ENCODE results near the gene SLU7. TPM values are rescaled to one million over a fixed set of nuclear protein-coding genes. Genes with fewer than 3 reads are reported as not detected.

SLU7 gene
- total RNA-seq, 1 experiment from 2014 or later, result 33.3 TPM

- Histone ChIP-seq H3K56ac (ENCODE audit: insufficient read length, low read depth, low read length) (no peak overlapping the region), H3K23ac (ENCODE audit: insufficient read length, low read depth, low read length) (no peak overlapping the region), H2BK20ac (ENCODE audit: low read depth, low read length, poor library complexity, severe bottlenecking) (no peak overlapping the region), H2BK120ac (ENCODE audit: low read depth, low read length, poor library complexity, severe bottlenecking) (no peak overlapping the region), H3K27ac (ENCODE audit: insufficient read length, low read depth, low read length) (no peak overlapping the region), H4K8ac (replicated peaks; ENCODE audit: insufficient read length, low read depth, low read length) (no peak overlapping the region), H3K4ac (ENCODE audit: low read depth, low read length) (no peak overlapping the region), H3K9me3 (ENCODE audit: control insufficient read depth, low read depth, low read length) (no peaks in the 10 kb centered on the region), H4K5ac (ENCODE audit: insufficient read length, low read depth, low read length) (no peak overlapping the region), H3K4me2 (ENCODE audit: insufficient read depth, insufficient read length, low read length) (no peak overlapping the region), H2BK15ac (ENCODE audit: low read depth, low read length) (no peak overlapping the region), H4K20me1 (ENCODE audit: control insufficient read depth, insufficient read depth, insufficient read length) (no peaks in the 10 kb centered on the region), H3K79me1 (ENCODE audit: insufficient read depth, low read depth, low read length, poor library complexity, severe bottlenecking) (no peaks in the 10 kb centered on the region), H3K79me2 (ENCODE audit: insufficient read depth, low read length) (no peaks in the 10 kb centered on the region), H3K4me1 (ENCODE audit: insufficient read depth, low read length) (no peaks in the 10 kb centered on the region; the same call in 1 of the 2 replicates), H3K9ac (ENCODE audit: extremely low read depth, insufficient read length, low read length) (no peak overlapping the region), H3K27me3 (ENCODE audit: insufficient read depth, low read length) (peaks cover 9% of the 10 kb centered on the region; the same call in 1 of the 2 replicates), H2BK5ac (ENCODE audit: insufficient read length, low read length) (no peak overlapping the region), H3K14ac (ENCODE audit: insufficient read depth, low read length) (no peak overlapping the region), H3T11ph (ENCODE audit: low read length) (no peak overlapping the region), H3K18ac (ENCODE audit: insufficient read length, low read depth, low read length) (no peak overlapping the region), H2BK12ac (ENCODE audit: insufficient read length, low read depth, low read length) (no peak overlapping the region), H2AFZ (ENCODE audit: low read length) (no peak overlapping the region), H4K91ac (ENCODE audit: insufficient read length, low read depth, low read length) (no peak overlapping the region), H2AK5ac (ENCODE audit: insufficient read length, low read length) (no peak overlapping the region), H3K23me2 (ENCODE audit: insufficient read length, low read depth, low read length, poor library complexity, severe bottlenecking) (peaks cover 8% of the 10 kb centered on the region)
- peak overlapping the region; percentile 64 to 75 for H3K4me3 Mint-ChIP-seq
- no peaks in the 10 kb centered on the region for H3K9me3 Mint-ChIP-seq
- H3K4me1 Mint-ChIP-seq, result peaks cover 10 to 11% of the 10 kb centered on the region in 2 experiments
- TF ChIP-seq CTCF (conservative IDR thresholded peaks at IDR 0.05), result no peak
- H3K36me3 Mint-ChIP-seq (ENCODE audit: insufficient read depth in 1 of 3, low read depth in 3 of 3), result no peaks in the 10 kb centered on the region
- DNase-seq, result no peak
- peaks cover 63% of the 10 kb centered on the region for H3K27me3 Mint-ChIP-seq (ENCODE audit: low read depth)
- no peak overlapping the region for H3K27ac Mint-ChIP-seq
These were observed 47.6 kb downstream of the SLU7 start for GRCh38 chr5:160371294-160371693.

Measured in H9 (cell line).